ENCODE data around the gene ATOX1. TPM values are rescaled to one million over a fixed set of nuclear protein-coding genes. Genes with fewer than 3 reads are reported as not detected.

The ATOX1 gene
- total RNA-seq, 1 experiment from 2014 or later, result 202 TPM

- BruUV-seq (replicated peaks), result no TSS peak
- Histone ChIP-seq H3K9me3 (ENCODE audit: control insufficient read depth, insufficient read depth, low read depth, low read length) (no peaks in the 10 kb centered on the region), H3K4me3 (ENCODE audit: low read depth in 2 of 2, low read length in 2 of 2) (no peak overlapping the region), H3K27me3 (ENCODE audit: control insufficient read depth, insufficient read depth, low read length) (no peaks in the 10 kb centered on the region), H3K36me3 (ENCODE audit: control insufficient read depth, insufficient read depth, low read length) (no peaks in the 10 kb centered on the region), H3K27ac (ENCODE audit: low read length) (no peak overlapping the region), H3K4me1 (ENCODE audit: control insufficient read depth, insufficient read depth, low read length) (no peaks in the 10 kb centered on the region)
- intact Hi-C loops (cut with micrococcal nuclease; ENCODE audit: unreplicated experiment) (no loop called here), in situ Hi-C loops (cut with HindIII; ENCODE audit: low pct_unique_long_range_greater_than_20kb, low sequenced_read_pairs) (no loop called here)
- POLR2A ChIA-PET, result no interaction called here
- DNase-seq (ENCODE audit: low read depth, low spot score) (no peak), ATAC-seq (no peak)
- CTCF ChIA-PET, result interaction anchor here (0.6 kb wide), 1 partner anchor 379 kb away, joined by 3 read pairs; no protein-coding TSS in a partner anchor
- TF ChIP-seq TCF7L2 (IDR thresholded peaks at IDR 0.05; ENCODE audit: low read depth, low read length), result no peak
- TF ChIP-seq POLR2AphosphoS5 (IDR thresholded peaks at IDR 0.05; ENCODE audit: low read depth, low read length), result no peak
- no peak for TF ChIP-seq SIN3A (IDR thresholded peaks at IDR 0.05; ENCODE audit: borderline replicate concordance, insufficient read depth, low read depth, low read length)
- TF ChIP-seq, protein P1, sequence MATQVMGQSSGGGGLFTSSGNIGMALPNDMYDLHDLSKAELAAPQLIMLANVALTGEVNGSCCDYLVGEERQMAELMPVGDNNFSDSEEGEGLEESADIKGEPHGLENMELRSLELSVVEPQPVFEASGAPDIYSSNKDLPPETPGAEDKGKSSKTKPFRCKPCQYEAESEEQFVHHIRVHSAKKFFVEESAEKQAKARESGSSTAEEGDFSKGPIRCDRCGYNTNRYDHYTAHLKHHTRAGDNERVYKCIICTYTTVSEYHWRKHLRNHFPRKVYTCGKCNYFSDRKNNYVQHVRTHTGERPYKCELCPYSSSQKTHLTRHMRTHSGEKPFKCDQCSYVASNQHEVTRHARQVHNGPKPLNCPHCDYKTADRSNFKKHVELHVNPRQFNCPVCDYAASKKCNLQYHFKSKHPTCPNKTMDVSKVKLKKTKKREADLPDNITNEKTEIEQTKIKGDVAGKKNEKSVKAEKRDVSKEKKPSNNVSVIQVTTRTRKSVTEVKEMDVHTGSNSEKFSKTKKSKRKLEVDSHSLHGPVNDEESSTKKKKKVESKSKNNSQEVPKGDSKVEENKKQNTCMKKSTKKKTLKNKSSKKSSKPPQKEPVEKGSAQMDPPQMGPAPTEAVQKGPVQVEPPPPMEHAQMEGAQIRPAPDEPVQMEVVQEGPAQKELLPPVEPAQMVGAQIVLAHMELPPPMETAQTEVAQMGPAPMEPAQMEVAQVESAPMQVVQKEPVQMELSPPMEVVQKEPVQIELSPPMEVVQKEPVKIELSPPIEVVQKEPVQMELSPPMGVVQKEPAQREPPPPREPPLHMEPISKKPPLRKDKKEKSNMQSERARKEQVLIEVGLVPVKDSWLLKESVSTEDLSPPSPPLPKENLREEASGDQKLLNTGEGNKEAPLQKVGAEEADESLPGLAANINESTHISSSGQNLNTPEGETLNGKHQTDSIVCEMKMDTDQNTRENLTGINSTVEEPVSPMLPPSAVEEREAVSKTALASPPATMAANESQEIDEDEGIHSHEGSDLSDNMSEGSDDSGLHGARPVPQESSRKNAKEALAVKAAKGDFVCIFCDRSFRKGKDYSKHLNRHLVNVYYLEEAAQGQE (IDR thresholded peaks at IDR 0.05; ENCODE audit: insufficient read depth in 1 of 2, low read depth in 2 of 2, low read length in 1 of 2), result no peak
- TF ChIP-seq CTCF (IDR thresholded peaks at IDR 0.05), result no peak
Measured at GRCh38 chr5:151764801-151765200, 6.4 kb upstream of the ATOX1 start.

DNA sequence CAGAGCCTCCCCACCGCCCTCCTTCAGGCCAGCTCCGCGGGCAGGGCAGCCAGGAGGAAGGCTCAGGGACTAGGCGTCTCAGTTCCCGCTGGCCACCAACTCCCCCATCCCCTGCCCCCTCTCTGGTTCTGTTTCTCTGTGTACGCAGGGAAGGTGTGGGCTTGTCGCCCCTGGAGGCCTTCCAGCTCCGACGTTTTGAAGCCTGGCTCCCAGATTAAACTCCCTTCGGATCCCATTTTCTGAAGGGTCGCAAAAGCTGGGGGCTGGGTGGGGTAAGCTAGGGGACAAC is 346 bp downstream of the ATOX1 start:
- Histone ChIP-seq H3K36me3 (ENCODE audit: control insufficient read depth, insufficient read depth, low read length) (peaks cover 5% of the 10 kb centered on the region), H3K9me3 (ENCODE audit: control insufficient read depth, insufficient read depth, low read depth, low read length) (no peaks in the 10 kb centered on the region), H3K27me3 (ENCODE audit: control insufficient read depth, insufficient read depth, low read length) (no peaks in the 10 kb centered on the region), H3K27ac (ENCODE audit: low read length) (peak overlapping the region; percentile 88), H3K4me1 (ENCODE audit: control insufficient read depth, insufficient read depth, low read length) (peaks cover 18% of the 10 kb centered on the region), H3K4me3 (ENCODE audit: low read depth in 2 of 2, low read length in 2 of 2) (peak overlapping the region; percentile 85 to 88)
- BruUV-seq (replicated peaks), result no TSS peak
- in situ Hi-C loops (cut with HindIII; ENCODE audit: low pct_unique_long_range_greater_than_20kb, low sequenced_read_pairs), result no loop called here
- ChIA-PET CTCF (no interaction called here), POLR2A (no interaction called here)
- peak; percentile 63 for ATAC-seq
- DNase-seq (ENCODE audit: low read depth, low spot score), result no peak
- intact Hi-C loops (cut with micrococcal nuclease; ENCODE audit: unreplicated experiment), result no loop called here
- TF ChIP-seq POLR2AphosphoS5 (IDR thresholded peaks at IDR 0.05; ENCODE audit: low read depth, low read length), result no peak
- TF ChIP-seq CTCF (IDR thresholded peaks at IDR 0.05), result no peak
- no peak for TF ChIP-seq SIN3A (IDR thresholded peaks at IDR 0.05; ENCODE audit: borderline replicate concordance, insufficient read depth, low read depth, low read length)
- TF ChIP-seq, protein P1 (IDR thresholded peaks at IDR 0.05; ENCODE audit: insufficient read depth in 1 of 2, low read depth in 2 of 2, low read length in 1 of 2), result no peak
- TF ChIP-seq TCF7L2 (IDR thresholded peaks at IDR 0.05; ENCODE audit: low read depth, low read length), result no peak
